Superior temporal gyrus (tissue), 1 donor: ENCODE data around the gene RAI1.

Source experiments
- DNase-seq: peaks from one replicate; pipeline ENCODE4 v3.0.0-alpha.2; 2016; ENCODE audit errors: extremely low spot score

RAI1 gene

DNA sequence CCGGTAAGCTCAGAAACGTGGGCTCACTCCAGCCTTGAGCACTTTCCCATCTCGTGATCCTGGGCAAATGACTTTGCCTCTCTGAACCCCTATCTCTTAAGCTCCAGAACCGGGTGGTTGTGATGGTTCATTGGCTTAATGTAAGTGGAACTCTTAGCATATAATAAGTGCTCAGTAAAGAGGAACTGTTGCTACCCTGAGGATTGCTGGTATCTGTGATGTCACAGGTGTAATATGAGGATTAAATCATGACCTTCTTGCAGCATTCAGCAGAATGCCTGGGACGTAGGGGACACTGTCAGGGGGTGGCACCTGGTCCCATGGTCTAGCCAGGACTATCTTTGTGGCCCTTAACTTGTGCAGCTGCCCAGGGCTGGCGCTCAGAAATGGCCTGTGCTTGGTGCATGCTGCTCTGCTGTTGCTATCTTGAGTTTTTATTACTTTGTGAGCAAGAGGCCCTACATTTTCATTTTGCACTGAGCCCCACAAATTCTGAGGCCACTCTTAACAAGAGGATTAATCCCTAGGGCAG lies 86.7 kb downstream of the RAI1 start:
- DNase-seq = no peak

DNA sequence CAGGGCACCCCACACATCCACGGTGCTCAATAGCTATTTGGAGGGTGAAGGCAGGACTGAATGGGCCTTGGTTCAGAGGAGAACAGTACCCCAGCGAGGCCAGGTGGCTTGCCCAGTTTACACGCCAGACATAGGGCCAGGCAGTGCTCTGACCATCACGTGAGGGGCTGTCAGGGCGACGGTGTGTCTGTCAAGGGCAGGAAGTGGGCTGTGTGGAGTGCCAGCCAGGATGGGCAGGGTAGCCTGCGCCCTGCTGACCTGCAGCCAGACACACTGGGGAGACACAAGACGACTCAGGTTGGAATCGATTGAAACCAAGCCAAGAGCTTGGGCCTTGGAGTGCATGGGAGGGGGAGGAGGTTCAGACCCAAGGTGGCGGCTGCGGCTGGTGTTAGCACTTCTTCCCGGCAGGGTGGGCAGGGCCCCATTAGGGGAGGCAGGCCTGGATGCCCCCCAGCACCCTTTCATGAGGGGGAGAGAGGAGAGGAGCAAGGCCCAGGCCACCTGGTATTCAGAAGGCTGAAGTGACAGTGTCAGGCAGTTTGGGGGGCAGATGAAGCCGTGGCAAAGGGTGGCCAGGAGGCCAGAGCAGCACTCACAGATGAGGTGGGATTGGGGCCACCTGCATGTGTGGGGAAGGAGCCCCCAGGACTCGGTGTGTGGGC lies 87.3 kb downstream of the RAI1 start:
- no peak for DNase-seq

DNA sequence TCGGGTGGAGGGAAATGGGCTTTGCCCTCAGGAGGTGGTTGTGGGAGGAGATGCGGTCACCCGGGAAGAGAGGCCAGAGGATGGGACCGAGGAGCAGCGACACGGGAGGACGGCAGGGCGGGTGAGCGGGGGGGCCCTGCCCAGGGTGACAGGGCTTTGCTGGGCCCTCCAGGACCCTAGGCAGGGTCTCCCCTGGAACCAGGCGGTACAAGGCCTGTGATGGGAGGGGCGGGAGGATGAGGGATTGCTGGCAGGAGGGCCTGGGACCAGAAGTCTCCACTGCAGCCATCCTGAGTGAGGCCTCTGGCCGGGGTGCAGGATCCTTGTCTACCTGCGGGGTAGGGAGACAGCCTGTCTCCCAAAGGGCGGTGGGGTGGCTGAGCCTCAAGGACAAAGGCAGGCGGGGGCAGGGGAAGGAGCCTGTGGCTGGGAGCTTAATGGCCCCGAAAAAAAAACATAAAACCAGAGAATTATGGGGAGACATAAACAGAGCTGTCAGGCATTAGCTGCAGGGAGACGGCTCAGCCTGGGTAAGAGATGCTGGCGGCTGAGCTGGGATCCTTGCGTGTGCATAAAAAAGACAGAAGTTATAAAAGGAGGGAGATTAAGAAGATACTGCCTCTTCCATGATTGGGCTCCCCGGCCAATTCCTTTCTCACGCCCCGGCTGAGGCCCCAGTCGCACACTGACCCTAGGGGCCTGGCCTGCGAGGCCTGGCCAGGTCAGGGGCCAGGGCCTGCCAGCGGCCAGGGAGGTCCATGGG lies 88.8 kb downstream of the RAI1 start:
- no peak for DNase-seq

DNA sequence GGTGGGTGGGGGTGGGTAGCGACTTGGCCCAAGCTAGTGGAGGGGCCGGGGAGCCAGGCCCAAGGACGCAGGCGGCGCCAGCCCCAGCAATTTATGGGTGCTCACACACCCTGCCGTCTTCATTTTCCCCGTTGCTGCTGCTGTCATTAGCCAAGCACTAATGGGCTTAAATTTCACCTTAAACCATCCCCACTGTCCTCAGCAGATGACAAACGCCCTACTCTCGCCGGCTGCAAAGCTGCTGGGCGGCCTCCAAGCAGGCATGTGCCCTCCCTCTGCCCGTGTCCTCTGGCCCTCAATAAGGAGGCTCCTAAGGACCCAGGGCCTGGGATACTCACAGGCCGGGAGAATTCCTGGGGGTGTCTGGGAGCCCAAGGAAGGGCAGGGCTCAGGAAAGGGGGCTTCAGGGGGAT lies 89.4 kb downstream of the RAI1 start:
- no peak for DNase-seq

DNA sequence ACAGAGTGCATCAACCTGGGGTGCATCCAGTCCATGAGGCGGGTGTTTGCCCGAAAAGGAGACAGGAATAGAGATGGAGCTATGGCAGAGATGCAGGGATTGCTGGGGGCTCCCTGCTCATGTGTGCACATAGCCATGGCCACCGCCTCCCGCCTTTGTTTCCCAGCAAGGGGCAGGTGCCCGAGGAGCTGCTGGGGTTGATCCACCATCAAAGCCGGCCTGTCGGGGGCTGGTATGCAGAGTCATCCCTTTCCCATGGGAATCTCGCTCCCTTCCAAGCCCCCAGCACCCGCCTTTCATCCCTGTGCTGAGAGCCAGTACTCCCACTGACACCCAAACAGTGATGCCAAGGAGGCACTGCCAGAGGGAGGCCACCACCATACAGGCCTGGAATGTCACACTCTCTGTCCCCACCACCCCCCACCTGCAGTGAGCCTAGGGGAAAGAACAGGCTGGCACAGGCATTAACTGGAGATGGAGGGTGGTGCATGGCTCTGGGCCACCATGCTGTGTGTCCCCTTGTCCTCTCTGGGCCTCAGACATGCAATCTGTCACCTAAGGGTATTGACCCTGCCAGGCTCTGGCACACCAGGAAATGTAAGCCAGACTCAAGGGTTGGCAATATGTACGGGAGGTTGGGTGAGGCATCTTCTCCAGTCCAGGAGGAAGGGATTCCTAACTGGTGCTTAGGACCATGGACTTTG lies 90.4 kb downstream of the RAI1 start:
- DNase-seq = no peak

DNA sequence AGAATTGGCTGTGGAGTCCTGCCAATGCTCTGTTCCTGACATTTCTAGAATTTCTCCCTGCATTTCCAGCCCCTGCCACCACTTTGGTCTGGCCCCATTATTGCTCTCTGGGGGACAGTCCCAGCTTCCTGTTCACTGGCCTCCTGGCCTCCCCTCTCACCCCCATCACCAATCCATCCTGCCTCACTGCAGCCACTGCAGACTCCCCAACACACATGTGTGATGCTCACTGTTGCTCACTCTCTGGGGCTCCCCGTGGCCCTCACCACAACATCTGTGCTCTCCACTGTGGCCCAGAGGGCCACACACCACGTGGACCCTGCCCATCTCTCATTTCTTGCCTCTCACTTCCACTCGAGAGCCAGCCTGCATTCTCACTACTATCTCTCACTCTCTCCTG lies 91.0 kb downstream of the RAI1 start:
- no peak for DNase-seq

DNA sequence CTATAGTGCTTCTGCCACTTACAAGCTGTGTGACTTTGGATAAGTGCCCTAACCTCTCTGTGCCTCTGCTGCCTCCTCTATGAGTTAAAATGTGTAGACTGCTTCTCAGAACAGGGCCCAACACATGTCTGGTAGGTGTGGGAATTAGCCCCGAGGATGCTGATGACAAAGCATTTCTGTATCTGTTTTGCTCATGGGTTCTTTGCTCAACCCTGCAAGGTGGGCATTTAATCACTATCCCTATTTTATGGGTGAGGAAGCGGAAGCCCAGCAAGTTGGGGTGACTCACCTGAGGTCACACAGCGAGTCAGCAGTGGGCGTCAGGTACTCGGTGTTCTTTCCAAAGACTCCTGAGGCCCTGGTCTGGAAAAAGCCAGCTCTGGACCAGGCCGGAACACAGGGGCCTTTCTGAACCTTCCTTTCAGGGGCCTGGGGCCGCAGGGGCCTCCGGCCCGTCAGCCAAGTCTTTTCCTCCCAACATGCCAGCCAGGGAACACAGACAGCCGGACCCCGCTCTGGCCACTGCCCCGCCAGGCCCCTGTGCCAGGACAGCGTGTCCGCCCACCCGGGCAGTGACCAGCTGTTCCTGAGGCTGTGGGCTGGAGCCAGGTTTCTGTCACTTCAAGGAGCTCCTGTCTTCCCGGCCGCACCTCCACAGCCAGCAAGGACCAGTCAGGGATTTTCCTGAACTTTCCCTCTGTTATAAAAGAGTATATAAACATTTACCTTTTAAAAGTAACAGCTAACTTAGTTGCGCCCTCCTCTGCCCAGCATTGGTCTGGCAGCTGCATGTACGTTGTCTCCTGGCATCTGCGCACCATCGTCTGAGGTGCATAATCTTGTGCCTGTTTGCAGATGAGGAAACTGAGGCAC lies 93.0 kb downstream of the RAI1 start:
- DNase-seq = no peak

DNA sequence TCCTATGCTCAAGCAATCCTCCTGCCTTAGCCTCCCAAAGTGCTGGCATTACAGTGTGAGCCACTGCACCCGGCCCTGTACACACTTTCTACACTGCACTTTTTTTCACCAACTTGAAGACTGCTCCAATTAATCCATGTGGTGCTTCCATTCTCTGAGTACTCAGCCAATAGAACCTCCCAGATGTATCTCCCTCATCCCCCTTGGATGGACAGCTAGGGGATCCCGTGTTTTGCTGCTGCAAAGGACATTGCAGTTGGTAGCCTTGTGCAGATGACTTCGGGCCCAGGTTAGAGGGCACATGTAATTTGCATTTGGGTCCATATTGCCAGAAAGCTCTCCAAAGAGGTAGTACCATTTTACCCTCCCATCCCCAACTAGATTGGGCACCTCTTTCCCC lies 95.6 kb downstream of the RAI1 start:
- DNase-seq = no peak

DNA sequence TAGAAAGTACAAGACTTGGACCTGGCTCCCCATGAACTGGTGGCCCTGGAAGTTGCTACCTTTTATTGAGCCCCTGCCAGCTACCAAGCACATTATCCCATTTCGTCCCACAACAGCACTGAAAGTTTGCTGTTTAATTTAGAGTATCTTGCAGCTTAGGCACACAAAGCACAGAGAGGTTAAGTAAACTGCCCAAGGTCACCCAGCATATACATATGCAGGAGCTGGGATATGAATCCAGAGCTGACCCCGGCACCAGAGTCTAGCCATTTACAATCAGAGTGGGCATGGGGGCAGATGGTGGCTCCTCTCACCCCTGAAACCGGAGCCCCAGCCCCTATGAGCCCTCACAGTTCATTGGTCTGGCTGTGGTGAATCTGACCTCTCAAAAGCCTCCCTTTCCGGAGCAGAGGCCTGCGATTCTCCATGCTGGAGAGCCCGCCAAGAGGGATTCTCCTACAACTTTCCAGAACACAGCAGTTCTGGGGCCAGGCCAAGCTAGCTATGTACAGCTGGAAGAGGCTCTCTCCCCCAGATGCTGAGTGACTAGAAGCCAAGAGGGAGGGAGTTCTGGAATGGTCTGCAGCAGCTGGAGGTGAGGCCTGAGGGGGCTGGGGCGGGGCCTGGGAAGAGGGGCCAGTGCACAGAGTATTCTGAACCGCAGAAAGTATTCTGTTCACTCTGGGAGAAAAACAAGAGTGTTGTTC lies 97.2 kb downstream of the RAI1 start:
- DNase-seq = peak; percentile 84

DNA sequence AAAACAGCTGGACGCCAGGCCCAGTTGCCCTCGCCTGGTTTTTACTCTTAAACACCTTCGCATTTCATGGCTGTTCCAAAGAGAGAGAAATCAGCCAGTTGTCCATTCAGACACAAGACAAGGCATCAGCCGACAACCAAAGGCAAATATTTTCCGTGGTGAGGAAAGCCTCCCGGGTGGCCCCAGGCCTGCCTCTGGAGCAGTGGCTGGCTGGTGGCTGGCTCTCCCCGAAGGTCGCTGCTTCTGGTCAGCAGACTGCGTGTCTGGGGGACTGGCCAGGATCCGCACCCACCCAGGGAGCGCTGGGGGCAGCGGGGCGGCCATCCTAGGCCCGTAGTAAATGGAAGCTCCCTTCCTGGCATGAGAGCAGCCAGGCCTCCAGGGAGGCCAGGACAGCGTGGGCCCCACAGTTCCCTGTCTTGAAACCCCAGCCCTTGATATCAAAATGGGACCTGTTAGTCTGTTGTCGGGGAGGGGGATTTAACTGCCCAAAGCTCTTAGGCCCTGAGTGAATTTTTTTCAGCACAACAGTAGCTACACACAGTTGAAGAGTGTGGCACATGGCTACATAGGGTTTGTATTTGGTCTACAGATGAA lies 97.9 kb downstream of the RAI1 start:
- DNase-seq = peak; percentile 44

DNA sequence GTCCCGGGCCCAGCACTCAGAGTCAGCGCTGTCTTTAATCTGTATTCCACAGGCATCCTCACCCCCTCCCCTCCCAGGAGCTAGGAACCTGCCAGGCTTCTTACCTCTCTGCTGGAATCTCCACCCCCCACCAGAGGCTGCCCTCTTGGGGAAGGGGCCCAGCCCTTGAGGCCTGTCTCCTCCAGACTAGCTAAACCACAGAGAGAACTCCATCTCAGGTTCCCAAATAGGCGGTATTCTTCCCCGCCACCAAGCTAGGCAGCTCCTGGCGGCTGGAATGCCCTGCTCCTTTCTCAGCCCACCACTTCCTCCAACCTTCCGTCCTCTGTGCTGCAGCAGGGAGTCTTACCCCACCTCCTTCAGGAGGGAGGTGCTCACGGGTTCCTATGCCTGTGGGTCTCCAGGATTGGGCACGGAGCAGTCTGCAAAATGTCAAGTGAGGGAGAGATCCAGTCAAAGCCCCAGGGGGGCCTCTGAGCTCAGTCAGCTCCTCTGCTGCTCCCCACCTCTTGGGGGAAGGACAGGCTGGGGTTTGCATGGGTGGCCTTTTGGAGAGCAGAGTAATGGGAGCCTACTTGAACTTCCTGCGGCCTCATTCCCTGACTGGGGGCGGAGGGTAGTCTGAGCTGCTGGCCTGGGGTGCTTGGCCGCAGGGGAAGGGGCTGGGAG lies 99.8 kb downstream of the RAI1 start:
- DNase-seq = peak; percentile 47

DNA sequence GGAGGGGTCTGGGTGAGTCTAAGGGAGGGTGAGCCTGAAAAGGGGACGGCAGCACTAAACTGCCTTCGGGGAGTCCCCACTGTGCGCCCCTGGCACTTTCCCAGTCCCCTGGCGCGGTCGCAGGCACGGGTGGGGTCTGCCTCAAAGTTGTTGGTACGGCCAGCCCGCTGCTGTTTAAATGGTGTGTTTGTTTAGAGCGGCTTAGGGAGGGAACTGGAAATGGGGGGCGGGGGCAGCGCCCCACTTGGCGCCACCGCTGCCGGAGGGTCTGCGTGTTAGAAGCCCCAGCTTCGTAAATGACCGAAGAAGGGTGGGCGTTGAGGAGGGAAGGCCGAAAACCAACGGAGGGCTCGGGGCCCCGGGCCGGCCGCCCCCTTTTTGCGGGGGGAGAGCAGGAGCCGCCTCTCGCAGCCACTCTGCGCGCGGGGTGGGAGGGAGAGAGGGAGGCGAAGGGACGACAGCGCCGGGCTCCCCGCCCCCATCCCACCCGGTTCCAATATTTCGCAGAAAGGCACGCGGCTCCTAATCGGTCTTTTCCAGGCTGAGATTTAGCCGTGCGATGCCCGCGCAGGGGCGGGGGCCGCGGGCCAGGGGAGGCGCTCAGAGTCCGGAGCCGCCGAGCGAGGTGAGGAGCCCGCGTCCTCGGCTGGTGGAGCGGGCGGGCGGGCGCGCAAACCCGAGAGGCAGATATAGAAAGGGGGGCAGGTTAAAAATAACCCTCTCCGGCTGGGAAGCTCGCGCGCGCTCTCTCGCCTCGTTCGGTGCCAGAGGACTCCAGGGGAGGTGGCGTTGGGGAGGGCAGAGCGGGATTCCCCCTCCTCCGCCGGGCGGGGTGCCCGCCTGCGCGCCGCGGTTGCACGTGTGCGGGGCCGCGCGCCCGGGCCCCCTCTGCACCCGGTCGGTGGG lies 100.6 kb downstream of the RAI1 start:
- peak; percentile 88 for DNase-seq

DNA sequence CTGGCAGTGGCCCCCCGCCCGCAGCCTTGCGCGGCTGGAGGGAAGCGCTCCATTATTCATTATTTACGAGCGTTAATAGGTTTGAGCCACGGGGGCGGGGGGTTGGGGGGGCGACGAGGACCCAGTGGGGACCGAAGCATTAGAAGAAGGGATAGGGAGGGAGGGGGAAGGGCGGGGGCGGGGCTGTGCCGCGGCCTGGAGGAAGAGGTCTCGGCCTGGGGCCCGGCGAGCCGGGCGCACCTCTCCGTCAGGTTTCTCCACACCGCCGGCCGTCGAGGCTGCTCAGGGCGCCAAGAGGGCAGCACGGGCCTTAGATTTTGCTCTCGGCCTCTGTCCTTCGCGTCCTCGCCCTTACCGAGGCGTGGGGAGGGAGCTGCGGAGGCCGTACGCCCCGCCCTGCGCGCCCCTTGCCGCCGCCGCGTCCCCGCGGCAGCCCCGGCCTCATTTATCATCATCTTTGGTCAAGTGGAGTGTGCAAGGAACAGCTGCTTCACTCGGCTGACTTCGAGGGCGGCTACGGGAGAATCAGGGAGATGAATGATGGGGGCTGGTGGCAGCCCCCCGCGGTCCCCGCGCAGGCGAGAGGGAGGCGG lies 101.4 kb downstream of the RAI1 start:
- peak; percentile 47 for DNase-seq

DNA sequence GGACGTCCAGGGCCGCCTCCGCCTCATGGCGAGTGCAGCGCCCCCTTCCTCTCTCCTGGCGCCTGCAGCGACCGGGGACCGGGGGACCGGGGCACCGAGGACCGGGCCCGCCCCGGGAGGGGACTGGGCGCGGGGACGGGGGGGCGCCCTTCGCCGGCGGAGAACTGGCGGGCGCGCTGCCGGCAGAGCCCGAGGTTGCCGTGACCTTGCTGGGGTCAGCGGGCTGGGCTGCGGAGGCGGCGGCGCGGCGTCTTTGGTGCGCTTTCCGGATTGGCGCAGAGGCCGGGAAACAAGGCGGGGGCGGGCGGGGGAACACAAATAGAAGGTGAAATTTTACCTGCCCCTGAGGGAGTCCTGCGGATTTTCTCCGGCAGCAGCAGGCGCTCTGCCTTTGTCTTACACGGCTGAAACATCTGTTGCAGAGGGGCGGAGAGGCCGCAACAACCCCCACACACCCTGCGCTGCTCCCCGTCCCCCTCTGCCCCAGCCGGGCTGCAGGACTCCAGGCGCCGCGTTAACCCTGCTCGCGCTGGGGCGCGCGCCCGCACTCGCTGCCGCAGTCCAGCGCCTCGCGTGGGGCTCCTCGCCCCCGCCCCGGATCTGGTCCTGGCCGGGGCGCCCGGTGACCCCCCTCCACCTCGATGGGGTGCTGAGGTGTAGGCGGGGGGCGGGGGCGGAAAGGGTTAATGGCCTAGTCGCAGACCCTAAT lies 102.0 kb downstream of the RAI1 start:
- peak; percentile 60 for DNase-seq

DNA sequence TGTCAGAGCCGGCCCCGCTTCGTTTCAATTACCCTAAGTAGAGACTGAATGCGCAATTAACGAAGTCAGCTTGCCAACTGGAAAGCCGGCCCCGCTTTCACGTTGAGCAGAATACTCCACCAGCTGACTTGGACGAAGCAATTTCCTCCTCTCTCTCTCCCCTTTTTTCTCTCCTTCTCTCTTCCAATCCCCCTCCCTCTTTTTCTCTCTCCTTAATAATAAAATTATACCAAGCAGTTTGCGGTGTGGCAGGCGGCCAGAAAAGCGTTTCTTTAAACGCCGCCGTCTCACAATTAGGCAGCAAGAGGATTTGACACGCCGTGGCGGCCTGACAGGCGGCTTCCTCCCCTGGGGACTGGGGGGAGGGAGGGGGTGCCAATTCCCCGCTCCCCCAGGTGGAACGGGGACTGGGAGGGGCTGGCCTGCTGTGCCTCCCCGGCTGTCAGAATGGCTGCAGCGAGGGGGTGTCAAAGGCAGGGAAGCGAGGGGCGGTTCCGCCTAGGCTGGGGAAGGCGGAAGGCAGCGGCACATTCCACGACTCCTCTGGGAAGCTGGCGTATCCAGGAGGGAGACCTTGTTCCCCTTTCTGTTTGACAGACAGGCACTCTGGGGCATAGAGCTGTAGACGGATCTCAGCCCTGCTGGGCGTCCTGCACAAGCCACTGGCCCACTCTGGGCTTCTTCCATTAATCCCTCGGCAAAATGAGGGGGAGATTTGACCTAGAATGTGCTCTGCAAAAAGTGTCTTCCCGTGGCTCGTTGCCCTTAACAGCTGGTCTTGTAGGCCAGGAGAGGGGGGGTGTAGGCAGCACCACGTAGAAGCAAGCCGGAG lies 102.8 kb downstream of the RAI1 start:
- DNase-seq = peak; percentile 82

DNA sequence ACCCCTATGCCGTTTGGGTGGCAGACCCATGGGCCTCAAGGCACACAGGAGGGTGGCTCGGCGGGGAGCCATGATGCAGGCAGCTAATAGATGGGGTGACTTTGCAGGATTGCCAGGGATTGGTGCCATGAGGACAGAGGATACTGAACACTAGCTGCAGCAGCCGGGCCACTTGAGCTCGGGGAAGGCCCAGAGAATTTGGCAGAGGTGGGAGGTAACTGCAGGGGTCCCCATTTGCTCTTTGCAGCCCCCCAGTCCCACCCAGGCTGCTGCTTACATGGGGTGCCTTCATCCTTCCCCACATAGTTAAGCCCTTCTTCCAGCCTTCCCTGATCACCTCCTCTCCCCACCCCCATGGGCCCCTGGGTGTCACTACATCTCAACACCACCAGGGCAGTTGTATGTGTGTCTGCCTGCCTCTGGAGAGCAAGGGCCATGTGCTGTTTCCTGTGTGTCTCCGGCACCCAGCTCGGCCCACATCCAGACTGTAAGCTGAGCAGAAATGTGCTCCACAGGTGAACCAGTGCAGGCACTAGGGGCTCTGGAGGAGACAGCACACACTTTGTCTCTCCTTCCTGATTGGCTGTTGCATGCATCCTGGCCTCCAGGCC lies 103.5 kb downstream of the RAI1 start:
- DNase-seq = peak; percentile 52

DNA sequence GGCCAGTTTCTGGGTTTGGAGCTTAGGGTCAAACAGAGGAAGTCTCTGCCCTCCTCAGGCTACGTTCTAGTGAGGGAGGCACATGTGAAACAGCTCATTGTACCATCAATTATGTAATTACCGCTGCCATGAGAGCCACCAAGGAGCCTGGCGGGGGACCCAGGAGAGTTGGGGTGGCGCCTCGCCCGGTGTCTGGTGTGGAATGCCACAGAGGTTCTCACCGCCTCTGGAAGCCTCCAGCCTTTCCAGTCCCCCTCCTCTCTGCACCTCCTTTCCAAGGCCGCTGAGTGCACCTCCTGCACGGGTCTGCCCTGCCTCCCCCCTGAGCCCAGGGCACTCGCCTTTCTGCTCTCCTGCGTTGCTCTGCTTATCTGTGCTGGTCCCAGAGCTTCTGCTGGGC lies 104.1 kb downstream of the RAI1 start:
- no peak for DNase-seq
